Erythroblast (primary cell): ENCODE data around the gene PIAS1.

Experiments used
- GATA1 ChIP-seq: IDR thresholded peaks from 2 replicates; pipeline ENCODE4 v1.6.1; 2011; ENCODE audit warnings: low read depth, mild to moderate bottlenecking, control low read depth, low read length, moderate library complexity
- POLR2A ChIP-seq: IDR thresholded peaks from 2 replicates; pipeline ENCODE4 v1.6.1; 2011; ENCODE audit warnings: mild to moderate bottlenecking, low read length

DNA sequence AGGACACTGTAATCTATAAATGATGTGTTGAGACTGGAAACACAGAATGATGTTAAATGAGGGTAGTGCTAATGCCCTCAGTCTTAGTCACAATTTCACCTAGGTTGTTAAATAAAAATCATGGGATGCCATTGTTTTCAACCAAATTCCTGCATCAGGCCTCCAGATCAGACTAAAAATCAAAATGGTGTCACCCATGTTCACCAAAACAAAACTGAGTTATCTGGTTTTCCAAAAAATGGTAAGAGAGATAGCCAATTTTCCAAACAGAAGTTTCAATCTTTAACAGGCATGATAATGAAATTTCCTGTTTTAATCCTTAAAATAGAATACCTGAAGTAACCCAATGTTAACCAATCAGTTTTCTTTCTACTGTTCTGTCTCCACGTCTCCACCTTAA is 2.2 kb upstream of the PIAS1 start:
- TF ChIP-seq POLR2A: no peak
- no peak for TF ChIP-seq GATA1
